Stimulated activated CD4-positive, alpha-beta T cell treated with anti-CD3 and anti-CD28 coated beads, Interleukin-1b, Interleukin-23, amount 100 ng/mL, for 4 hours (primary cell): Measurements from ENCODE around the gene HSBP1L1.
A peak's percentile ranks its signal among the peaks of the same experiment; 100 is the strongest.
"Not testable (repeated sequence)": the region's sequence is repeated elsewhere in the genome, so short reads cannot be mapped to it uniquely, and the experiment has no call there.

Experiments
- DNase-seq, 2 donors: peaks; one replicate each; pipeline ENCODE4 v3.0.0-alpha.2; 2020; ENCODE audit warnings: low read depth in 2 of 2

The HSBP1L1 gene

DNA sequence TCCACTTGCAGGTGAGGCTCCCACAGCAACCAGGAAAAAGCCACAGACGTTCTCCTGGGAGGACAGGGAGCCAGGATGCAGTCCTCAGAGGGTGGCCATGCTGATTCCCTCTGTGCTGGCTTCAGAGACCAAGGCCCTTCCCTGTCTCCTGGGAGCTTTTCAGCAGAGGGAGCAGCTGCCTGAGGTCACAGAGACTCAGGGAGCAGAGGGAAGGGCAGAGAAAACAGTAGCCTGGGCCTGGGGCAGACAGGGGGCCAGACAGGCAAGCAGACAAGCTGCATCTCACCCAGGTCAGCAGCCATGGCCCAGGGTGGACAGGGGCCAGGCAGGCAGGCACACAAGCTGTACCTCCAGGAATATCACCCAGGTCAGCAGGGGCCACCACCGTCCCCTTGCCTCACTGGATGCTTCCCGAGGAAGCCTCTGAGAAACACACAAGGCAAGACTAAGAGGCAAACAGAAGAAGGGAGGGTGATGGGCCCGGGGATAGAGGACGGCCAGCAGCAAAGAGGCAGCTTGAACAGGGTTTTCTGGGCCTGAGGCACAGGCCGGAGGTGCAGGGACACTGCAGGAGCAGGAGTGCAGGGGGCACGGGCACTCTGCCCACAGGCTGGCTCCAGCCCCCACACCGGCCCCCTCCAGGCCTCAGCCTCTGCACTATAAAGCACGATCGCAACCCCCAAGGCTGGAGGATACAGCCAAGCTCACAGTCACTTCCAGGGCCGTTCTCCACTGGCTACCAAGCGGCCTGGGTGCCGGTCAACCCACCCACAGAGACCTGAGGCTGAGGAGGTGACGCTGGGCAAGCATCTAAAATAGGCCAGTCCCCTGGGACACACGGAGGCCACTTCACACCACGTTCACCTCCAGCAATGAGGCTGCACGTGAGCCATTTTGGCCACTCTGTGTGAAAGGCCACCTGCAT is 19.1 kb upstream of the HSBP1L1 start:
- DNase-seq = no peak

DNA sequence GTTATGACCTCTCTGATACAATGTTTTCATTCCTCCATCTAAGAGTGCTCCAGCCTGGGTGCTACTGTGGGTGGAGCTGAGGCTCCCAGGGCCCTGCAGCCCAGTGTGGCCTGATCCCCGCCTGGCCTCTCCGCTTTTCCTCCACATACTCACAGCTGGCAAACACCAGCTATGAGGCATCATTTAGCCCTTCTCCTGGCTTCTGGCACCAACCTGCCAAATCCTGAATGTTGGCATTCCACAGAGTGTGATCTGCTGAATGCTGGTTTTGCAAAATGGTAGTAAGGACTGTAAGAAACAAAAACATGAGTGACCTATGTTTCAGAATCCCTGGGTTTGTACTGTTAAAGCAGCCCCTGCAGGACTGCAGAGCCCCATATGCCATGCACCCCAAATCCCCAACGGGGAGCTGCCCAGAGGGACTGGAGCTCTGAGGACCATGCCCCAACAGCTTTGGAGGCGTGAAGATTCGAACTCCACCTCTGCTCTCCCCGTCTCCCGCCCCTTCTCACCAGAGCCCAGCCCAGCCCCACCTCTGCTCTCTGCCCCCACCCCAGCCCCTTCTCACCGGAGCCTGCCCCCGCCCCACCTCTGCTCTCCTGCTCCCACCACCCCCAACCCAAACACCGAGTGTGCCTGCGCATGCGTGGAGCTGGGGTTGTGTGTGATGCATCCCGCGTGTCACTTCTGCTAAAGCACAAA is 17.2 kb upstream of the HSBP1L1 start:
- no peak for DNase-seq

- no peak for DNase-seq
Observed at GRCh38 chr18:79947881-79948610, 16.4 kb upstream of the HSBP1L1 start.

- DNase-seq = no peak
Observed at GRCh38 chr18:79948719-79949411, 15.6 kb upstream of the HSBP1L1 start.

GRCh38 chr18:79949697-79950487 is 14.6 kb upstream of the HSBP1L1 start:
- DNase-seq = no peak

- DNase-seq = no peak
Observed at GRCh38 chr18:79950515-79951341, 13.7 kb upstream of the HSBP1L1 start.

GRCh38 chr18:79951545-79952455 is 12.6 kb upstream of the HSBP1L1 start, which contains the start of gene SLC66A2:
SLC66A2 (minus strand) TSS chr18:79951653; CDS start chr18:79950926, 727 bp downstream.
- DNase-seq = peak; percentile 97 to 98

DNA sequence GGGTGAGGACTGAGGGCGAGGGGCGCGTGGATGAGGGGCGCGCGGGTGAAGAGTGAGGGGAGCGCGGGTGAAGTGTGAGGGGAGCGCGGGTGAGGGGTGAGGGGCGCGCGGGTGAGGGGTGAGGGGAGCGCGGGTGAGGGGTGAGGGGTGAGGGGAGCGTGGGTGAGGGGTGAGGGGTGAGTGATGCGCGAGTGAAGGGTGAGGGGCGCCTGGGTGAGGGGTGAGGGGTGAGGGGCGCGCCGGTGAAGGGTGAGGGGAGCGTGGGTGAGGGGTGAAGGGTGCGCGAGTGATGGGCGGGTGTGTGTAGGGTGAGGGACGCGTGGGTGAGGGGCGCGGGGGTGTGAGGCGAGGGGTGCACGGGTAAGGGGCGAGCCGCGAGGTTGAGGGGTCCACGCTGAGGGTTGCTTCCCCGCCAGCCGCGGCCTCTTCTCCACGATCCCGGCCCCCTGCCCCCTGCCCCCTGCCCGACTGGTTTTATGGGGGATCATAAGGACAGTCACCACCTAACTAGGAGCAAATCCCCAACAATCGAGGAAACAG is 11.9 kb upstream of the HSBP1L1 start:
- no peak for DNase-seq

DNA sequence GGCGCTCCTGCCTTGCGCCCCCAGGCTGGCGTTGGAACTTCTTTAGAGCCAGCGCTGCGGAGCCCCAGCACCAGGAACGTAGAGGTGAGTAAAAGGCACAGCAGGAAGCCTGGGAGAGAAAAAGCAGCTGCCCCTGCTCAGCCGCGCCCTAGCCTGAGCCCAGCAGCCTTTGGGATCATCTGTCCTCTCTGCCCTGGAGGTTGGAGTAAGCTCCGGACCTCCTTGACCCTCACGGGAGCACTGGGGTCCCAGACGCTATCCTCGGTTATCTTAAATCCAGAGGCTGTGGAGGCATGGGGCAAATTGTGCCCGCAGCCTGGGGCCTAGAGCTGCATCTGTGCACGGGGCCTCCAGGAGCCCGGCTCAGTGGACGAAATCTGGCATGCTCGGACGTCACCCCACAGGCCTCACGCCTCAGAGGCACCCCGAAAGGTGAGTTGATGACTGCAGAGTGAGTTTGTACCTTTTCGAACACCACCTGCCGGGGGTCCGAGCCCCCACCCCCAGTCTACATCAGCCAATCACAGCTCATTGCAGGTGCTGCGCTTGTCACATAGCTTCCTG is 11.4 kb upstream of the HSBP1L1 start:
- no peak for DNase-seq

- no peak for DNase-seq
Observed at GRCh38 chr18:79953971-79954651, 10.3 kb upstream of the HSBP1L1 start.

DNA sequence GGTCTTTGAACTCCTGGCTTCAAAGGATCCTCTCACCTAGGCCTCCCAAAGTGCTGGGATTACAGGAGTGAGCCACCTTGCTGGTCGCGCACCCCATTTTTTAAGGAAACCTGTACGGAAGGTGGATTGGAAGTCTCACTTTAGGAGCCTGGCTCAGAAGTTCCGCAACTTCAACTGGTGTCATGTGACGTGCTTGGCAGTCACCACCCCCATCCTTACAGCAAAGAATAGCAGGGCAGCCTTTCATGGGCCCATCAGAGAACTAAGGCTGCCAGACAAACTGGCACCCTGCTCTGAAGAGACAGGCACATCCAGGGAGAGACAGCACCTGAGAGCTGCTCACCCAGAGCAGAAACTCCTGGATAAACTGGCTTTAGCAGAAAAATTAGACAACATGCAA is 9.7 kb upstream of the HSBP1L1 start:
- no peak for DNase-seq

- DNase-seq = no peak
Observed at GRCh38 chr18:79955302-79956075, 9.0 kb upstream of the HSBP1L1 start.

DNA sequence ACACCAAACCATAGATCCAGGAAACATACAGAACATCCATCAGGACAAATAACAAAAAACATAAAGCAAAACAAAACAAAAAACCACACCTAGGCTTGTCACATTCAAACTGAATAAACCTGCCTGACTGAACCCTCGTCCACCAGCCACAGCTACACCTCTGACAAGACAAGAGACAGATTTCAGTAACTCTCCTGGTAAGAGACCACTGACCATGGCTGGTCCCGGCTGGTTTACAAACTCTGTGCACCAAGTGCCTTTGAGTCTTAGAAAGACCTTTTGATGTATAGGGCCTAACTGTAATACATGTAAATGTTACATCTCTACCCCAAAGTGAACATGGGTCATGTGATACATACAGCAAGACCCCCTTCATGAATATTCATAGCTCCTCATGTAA is 8.2 kb upstream of the HSBP1L1 start:
- DNase-seq = no peak

DNA sequence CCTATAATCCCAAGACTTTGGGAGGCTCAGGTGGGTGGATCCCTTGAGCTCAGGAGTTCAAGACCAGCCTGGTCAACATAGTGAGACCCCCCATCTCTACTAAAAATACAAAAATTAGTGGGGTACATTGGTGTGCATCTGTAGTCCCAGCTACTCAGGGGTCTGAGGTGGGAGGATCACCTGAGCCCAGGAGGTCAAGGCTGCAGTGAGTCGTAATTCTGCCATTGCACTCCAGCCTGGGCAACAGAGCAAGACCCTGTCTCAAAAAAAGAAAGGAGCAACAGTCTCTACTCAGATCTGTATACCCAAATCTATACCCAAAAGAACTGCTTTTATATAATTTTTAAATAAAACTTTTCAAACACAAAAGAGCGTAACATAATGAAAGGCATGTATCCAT is 5.5 kb upstream of the HSBP1L1 start:
- DNase-seq = no peak

- DNase-seq = not testable (repeated sequence)
Observed at GRCh38 chr18:79960161-79960801, 4.2 kb upstream of the HSBP1L1 start.

GRCh38 chr18:79960921-79961526 is 3.4 kb upstream of the HSBP1L1 start:
- no peak for DNase-seq
